HepG2 (cell line): ENCODE results near the gene ST8SIA4. TPM values are rescaled to one million over a fixed set of nuclear protein-coding genes. Genes with fewer than 3 reads are reported as not detected.

ENCODE experiments used
- ATAC-seq: fragments of 200-7000 bp; cut with Tn5 transposase; 3 replicates; pipeline ENCODE4 v1.9.1; 2020; ENCODE audit warnings: mild to moderate bottlenecking, moderate library complexity
- BruUV-seq: library from RNA; stranded (reverse); fragments of 400-500 nt; replicated peaks from 2 replicates; lab custom pipeline; 2021; lab: Mats Ljungman, UMichigan
- CTCF ChIA-PET: fragments of 300-600 bp; formaldehyde crosslinking; extraction: SDS; loops from one replicate; lab custom pipeline; 2021; ENCODE audit warnings: low total read pairs, inconsistent platforms, low intra/inter-chr PET ratio; lab: Yijun Ruan, JAX
- POLR2A ChIA-PET: fragments of 350-600 bp; sonication (Branson Sonifier 250); formaldehyde crosslinking; loops from one replicate; lab custom pipeline; 2020; ENCODE audit warnings: antibody characterized with exemption, inconsistent platforms; lab: Yijun Ruan, JAX
- DNase-seq: peaks from one replicate; pipeline ENCODE4 v3.0.0-alpha.2; 2015; ENCODE audit warnings: low spot score
- FAIRE-seq: peaks from 3 replicates; lab custom pipeline; 2011; peaks lifted over from hg19 to GRCh38; lab: Jason Lieb, UNC
- H2AFZ ChIP-seq: one replicate; pipeline ENCODE4 v1.6.1; 2011; ENCODE audit warnings: low read length, inconsistent platforms
- H3K27ac ChIP-seq: fragments of 300-600 bp; 3 replicates; pipeline ENCODE4 v1.8.0; 2011; ENCODE audit warnings: mixed run types, mild to moderate bottlenecking, mixed read lengths, low read length, inconsistent platforms; ENCODE audit not compliant: insufficient read depth; ENCODE audit errors: extremely low read length
- H3K27me3 ChIP-seq, 2 experiments: fragments of 200-600 bp in 1 of 2; 2 replicates in 1 of 2; 3 replicates in 1 of 2; pipeline versions ENCODE4 v1.6.0 to v1.8.0; 2011; ENCODE audit warnings: low read length in 2 of 2, mild to moderate bottlenecking in 2 of 2, moderate library complexity in 2 of 2, inconsistent platforms in 1 of 2; ENCODE audit not compliant: insufficient read depth in 2 of 2, control insufficient read depth in 1 of 2
- H3K36me3 ChIP-seq, 2 experiments: fragments of 200-600 bp in 1 of 2; replicated peaks in 1 of 2; 2 replicates in 1 of 2; 3 replicates in 1 of 2; pipeline versions ENCODE4 v1.5.1 to v1.8.0; 2011; ENCODE audit warnings: low read length in 2 of 2, inconsistent platforms in 1 of 2; ENCODE audit not compliant: insufficient read depth in 2 of 2, control insufficient read depth in 1 of 2
- H3K4me1 ChIP-seq: 2 replicates; pipeline ENCODE4 v1.5.1; 2012; ENCODE audit warnings: low read length, inconsistent platforms; ENCODE audit not compliant: insufficient read depth
- H3K4me2 ChIP-seq: 2 replicates; pipeline ENCODE4 v1.6.0; 2011; ENCODE audit warnings: low read depth, low read length, inconsistent platforms
- H3K4me3 ChIP-seq, 3 experiments: fragments of 200-600 bp in 1 of 3; sonication (generic), shearing (Covaris generic) in 1 of 3; replicated peaks in 1 of 3; 2 replicates each; pipeline ENCODE4 v1.5.1; 2011 to 2016; ENCODE audit warnings: low read length in 3 of 3, inconsistent platforms in 2 of 3, low read depth in 2 of 3, mild to moderate bottlenecking in 2 of 3, control low read depth in 1 of 3, mixed read lengths in 1 of 3; ENCODE audit not compliant: insufficient read depth in 1 of 3
- H3K79me2 ChIP-seq: one replicate; pipeline ENCODE4 v1.6.1; 2011; ENCODE audit warnings: low read length, inconsistent platforms; ENCODE audit not compliant: insufficient read depth
- H3K9ac ChIP-seq: 2 replicates; pipeline ENCODE4 v1.6.0; 2011; ENCODE audit warnings: mild to moderate bottlenecking, low read depth, low read length, inconsistent platforms; ENCODE audit not compliant: insufficient read depth
- H3K9me3 ChIP-seq: 2 replicates; pipeline ENCODE4 v1.5.1; 2012; ENCODE audit warnings: mild to moderate bottlenecking, low read length
- H4K20me1 ChIP-seq: 2 replicates; pipeline ENCODE4 v1.6.0; 2011; ENCODE audit warnings: inconsistent platforms, mild to moderate bottlenecking, low read length, moderate library complexity; ENCODE audit not compliant: insufficient read depth
- BRF2 ChIP-seq: sonication (generic); formaldehyde crosslinking; IDR thresholded peaks from 2 replicates; pipeline ENCODE4 v1.8.1; 2022; ENCODE audit warnings: mild to moderate bottlenecking, missing genetic modification reagents
- NCOA1 ChIP-seq: sonication (generic); formaldehyde crosslinking; IDR thresholded peaks from 2 replicates; pipeline ENCODE4 v1.9.0; 2021; ENCODE audit warnings: missing genetic modification reagents
- PHB2 ChIP-seq: fragments of 450-650 bp; IDR thresholded peaks from 2 replicates; pipeline ENCODE4 v1.6.1; 2018; ENCODE audit not compliant: partially characterized antibody
- SYNCRIP ChIP-seq: fragments of 200-400 bp; formaldehyde crosslinking; IDR thresholded peaks from 2 replicates; pipeline ENCODE4 v1.6.1; 2018; ENCODE audit warnings: mild to moderate bottlenecking, low read depth, low read length; ENCODE audit not compliant: insufficient read depth
- TCF7 ChIP-seq: sonication (generic); IDR thresholded peaks from 2 replicates; pipeline ENCODE4 v1.6.1; 2016; ENCODE audit warnings: antibody characterized with exemption, low read depth
- ZMAT3 ChIP-seq: sonication (generic); formaldehyde crosslinking; conservative IDR thresholded peaks from 2 replicates; pipeline ENCODE4 v1.7.0; 2021; ENCODE audit warnings: missing genetic modification reagents
- ZMAT5 ChIP-seq: sonication (generic); formaldehyde crosslinking; IDR thresholded peaks from 2 replicates; pipeline ENCODE4 v1.5.0; 2020; ENCODE audit warnings: mild to moderate bottlenecking, low read depth, missing genetic modification reagents, borderline replicate concordance
- ZNF331 ChIP-seq: sonication (generic); formaldehyde crosslinking; IDR thresholded peaks from 2 replicates; pipeline ENCODE4 v1.4.0; 2020; ENCODE audit warnings: missing genetic modification reagents
- ZNF569 ChIP-seq: sonication (generic); formaldehyde crosslinking; IDR thresholded peaks from 2 replicates; pipeline ENCODE4 v1.5.0; 2020; ENCODE audit warnings: mild to moderate bottlenecking, missing genetic modification reagents, moderate library complexity, borderline replicate concordance
- ZSCAN21 ChIP-seq: sonication (generic); formaldehyde crosslinking; IDR thresholded peaks from 2 replicates; pipeline ENCODE4 v1.8.0; 2022; ENCODE audit warnings: mild to moderate bottlenecking, missing genetic modification reagents, moderate library complexity, borderline replicate concordance
- WGBS: methylation state at CpG from one replicate; pipeline ENCODE4 v1.1.6; 2017; ENCODE audit warnings: low lambda C conversion rate; 5-methylcytosine and 5-hydroxymethylcytosine counted together
- in situ Hi-C: cut with HindIII; loops from 2 replicates; pipeline ENCODE4 v1.10.0; 2017; ENCODE audit warnings: low pct_unique_long_range_greater_than_20kb; ENCODE audit not compliant: extremely low pct_ligation_motif_present
- intact Hi-C: fragments of 100-400 bp; cut with micrococcal nuclease; formaldehyde crosslinking; loops from one replicate; pipeline ENCODE4 v1.10.0; 2022; ENCODE audit not compliant: unreplicated experiment
- polyA plus RNA-seq, 8 experiments: library from polyadenylated mRNA; depleted of rRNA in 3 of 8; stranded (reverse) in 7 of 8; unstranded in 1 of 8; fragments of >200 nt; fragmentation: Illumina TruSeq in 4 of 8; extraction: Trizol in 4 of 8; gene quantifications; 2 replicates each; pipeline versions ENCODE4 v1.2.1 to v1.2.3, GENCODE V29; 2011 to 2016; ENCODE audit warnings: low read depth in 4 of 8, missing spikeins in 1 of 8, mixed read lengths in 1 of 8; ENCODE audit not compliant: insufficient read depth in 1 of 8
- total RNA-seq, 5 experiments: library from RNA; depleted of rRNA; stranded (reverse); fragments of >200 nt; fragmentation: Illumina TruSeq; extraction: Trizol; gene quantifications; 2 replicates each; pipeline ENCODE4 v1.2.3, GENCODE V29; 2016; ENCODE audit warnings: low read depth in 1 of 5
- TF ChIP-seq, protein P1 (sequence below): sonication (generic); formaldehyde crosslinking; IDR thresholded peaks from 2 replicates; pipeline ENCODE4 v1.4.0; 2020; ENCODE audit warnings: low read depth, mild to moderate bottlenecking, missing genetic modification reagents
- TF ChIP-seq, protein P2 (sequence below): sonication (generic); formaldehyde crosslinking; IDR thresholded peaks from 2 replicates; pipeline ENCODE4 v1.8.0; 2023; ENCODE audit warnings: mild to moderate bottlenecking, missing genetic modification reagents
- TF ChIP-seq, protein P3 (sequence below): IDR thresholded peaks from 2 replicates; pipeline ENCODE4 v1.6.1; 2012; ENCODE audit warnings: low read depth, low read length, improper control_type of control experiment
- TF ChIP-seq, protein P4 (sequence below): sonication (generic); formaldehyde crosslinking; IDR thresholded peaks from 2 replicates; pipeline ENCODE4 v1.4.0; 2020; ENCODE audit warnings: missing genetic modification reagents

The ST8SIA4 gene
- total and polyA plus RNA-seq, 2 of the 13 experiments (the other 11 are each of a cell fraction or from before 2014, with no cell fraction given), result not detected

DNA sequence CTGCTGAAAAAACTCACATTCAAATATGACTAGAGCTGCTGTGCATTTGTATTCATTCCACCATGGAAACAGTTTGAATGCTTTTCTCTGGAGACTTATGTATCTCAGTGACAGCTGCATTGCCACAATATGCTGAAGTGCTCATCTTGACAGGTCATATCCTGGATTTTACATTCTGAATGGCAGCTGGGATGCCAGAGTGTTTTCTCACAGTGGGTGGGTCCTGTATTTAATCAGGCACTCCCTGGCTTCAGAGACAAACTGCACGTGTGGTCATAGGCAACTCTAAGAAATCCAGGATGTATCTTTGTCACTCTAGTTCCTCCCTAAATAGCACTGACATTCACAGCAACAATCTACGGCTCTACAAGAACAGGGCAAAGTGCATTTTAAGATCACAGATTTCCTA is 75.6 kb downstream of the ST8SIA4 start:
- ATAC-seq (no peak), FAIRE-seq (no peak), DNase-seq (no peak)
- no peaks in the 10 kb centered on the region for H3K9me3 ChIP-seq
- POLR2A ChIA-PET, result no interaction called here
- H3K27me3 ChIP-seq, result no peaks in the 10 kb centered on the region
- H3K4me1 ChIP-seq, result no peaks in the 10 kb centered on the region
- no peaks in the 10 kb centered on the region for H3K36me3 ChIP-seq
- no peak overlapping the region for H3K27ac ChIP-seq
- H3K79me2 ChIP-seq, result no peaks in the 10 kb centered on the region
- no peak overlapping the region for H3K4me2 ChIP-seq
- H3K9ac ChIP-seq, result no peak overlapping the region
- no peak overlapping the region for H3K4me3 ChIP-seq
- H4K20me1 ChIP-seq, result no peaks in the 10 kb centered on the region
- intact Hi-C loops (no loop called here), in situ Hi-C loops (no loop called here)
- WGBS, result 0% methylated on average over 2 of the region's 2 CpGs
- CTCF ChIA-PET, result no interaction called here
- H2AFZ ChIP-seq, result no peak overlapping the region
- BruUV-seq, result no TSS peak
- TF ChIP-seq, protein P1, sequence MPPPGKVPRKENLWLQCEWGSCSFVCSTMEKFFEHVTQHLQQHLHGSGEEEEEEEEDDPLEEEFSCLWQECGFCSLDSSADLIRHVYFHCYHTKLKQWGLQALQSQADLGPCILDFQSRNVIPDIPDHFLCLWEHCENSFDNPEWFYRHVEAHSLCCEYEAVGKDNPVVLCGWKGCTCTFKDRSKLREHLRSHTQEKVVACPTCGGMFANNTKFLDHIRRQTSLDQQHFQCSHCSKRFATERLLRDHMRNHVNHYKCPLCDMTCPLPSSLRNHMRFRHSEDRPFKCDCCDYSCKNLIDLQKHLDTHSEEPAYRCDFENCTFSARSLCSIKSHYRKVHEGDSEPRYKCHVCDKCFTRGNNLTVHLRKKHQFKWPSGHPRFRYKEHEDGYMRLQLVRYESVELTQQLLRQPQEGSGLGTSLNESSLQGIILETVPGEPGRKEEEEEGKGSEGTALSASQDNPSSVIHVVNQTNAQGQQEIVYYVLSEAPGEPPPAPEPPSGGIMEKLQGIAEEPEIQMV (CRISPR knock-in tag), result no peak
- TF ChIP-seq, protein P2, sequence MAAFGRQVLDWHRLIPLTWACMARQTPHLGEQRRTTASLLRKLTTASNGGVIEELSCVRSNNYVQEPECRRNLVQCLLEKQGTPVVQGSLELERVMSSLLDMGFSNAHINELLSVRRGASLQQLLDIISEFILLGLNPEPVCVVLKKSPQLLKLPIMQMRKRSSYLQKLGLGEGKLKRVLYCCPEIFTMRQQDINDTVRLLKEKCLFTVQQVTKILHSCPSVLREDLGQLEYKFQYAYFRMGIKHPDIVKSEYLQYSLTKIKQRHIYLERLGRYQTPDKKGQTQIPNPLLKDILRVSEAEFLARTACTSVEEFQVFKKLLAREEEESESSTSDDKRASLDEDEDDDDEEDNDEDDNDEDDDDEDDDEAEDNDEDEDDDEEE, result no peak
- no peak for TF ChIP-seq ZNF569 (CRISPR knock-in tag)
- no peak for TF ChIP-seq ZNF331 (CRISPR knock-in tag)
- TF ChIP-seq, protein P3, sequence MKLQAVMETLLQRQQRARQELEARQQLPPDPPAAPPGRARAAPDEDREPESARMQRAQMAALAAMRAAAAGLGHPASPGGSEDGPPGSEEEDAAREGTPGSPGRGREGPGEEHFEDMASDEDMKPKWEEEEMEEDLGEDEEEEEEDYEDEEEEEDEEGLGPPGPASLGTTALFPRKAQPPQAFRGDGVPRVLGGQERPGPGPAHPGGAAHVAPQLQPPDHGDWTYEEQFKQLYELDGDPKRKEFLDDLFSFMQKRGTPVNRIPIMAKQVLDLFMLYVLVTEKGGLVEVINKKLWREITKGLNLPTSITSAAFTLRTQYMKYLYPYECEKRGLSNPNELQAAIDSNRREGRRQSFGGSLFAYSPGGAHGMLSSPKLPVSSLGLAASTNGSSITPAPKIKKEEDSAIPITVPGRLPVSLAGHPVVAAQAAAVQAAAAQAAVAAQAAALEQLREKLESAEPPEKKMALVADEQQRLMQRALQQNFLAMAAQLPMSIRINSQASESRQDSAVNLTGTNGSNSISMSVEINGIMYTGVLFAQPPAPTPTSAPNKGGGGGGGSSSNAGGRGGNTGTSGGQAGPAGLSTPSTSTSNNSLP, result no peak
- TF ChIP-seq SYNCRIP, result no peak
- no peak for TF ChIP-seq ZMAT3 (CRISPR knock-in tag)
- no peak for TF ChIP-seq NCOA1 (CRISPR knock-in tag)
- no peak for TF ChIP-seq PHB2
- TF ChIP-seq ZMAT5 (CRISPR knock-in tag), result no peak
- TF ChIP-seq, protein P4, sequence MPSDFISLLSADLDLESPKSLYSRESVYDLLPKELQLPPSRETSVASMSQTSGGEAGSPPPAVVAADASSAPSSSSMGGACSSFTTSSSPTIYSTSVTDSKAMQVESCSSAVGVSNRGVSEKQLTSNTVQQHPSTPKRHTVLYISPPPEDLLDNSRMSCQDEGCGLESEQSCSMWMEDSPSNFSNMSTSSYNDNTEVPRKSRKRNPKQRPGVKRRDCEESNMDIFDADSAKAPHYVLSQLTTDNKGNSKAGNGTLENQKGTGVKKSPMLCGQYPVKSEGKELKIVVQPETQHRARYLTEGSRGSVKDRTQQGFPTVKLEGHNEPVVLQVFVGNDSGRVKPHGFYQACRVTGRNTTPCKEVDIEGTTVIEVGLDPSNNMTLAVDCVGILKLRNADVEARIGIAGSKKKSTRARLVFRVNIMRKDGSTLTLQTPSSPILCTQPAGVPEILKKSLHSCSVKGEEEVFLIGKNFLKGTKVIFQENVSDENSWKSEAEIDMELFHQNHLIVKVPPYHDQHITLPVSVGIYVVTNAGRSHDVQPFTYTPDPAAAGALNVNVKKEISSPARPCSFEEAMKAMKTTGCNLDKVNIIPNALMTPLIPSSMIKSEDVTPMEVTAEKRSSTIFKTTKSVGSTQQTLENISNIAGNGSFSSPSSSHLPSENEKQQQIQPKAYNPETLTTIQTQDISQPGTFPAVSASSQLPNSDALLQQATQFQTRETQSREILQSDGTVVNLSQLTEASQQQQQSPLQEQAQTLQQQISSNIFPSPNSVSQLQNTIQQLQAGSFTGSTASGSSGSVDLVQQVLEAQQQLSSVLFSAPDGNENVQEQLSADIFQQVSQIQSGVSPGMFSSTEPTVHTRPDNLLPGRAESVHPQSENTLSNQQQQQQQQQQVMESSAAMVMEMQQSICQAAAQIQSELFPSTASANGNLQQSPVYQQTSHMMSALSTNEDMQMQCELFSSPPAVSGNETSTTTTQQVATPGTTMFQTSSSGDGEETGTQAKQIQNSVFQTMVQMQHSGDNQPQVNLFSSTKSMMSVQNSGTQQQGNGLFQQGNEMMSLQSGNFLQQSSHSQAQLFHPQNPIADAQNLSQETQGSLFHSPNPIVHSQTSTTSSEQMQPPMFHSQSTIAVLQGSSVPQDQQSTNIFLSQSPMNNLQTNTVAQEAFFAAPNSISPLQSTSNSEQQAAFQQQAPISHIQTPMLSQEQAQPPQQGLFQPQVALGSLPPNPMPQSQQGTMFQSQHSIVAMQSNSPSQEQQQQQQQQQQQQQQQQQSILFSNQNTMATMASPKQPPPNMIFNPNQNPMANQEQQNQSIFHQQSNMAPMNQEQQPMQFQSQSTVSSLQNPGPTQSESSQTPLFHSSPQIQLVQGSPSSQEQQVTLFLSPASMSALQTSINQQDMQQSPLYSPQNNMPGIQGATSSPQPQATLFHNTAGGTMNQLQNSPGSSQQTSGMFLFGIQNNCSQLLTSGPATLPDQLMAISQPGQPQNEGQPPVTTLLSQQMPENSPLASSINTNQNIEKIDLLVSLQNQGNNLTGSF (CRISPR knock-in tag), result no peak
- TF ChIP-seq BRF2, result no peak
- no peak for TF ChIP-seq TCF7
- TF ChIP-seq ZSCAN21 (CRISPR knock-in tag), result no peak
